Keratinocyte (primary cell): ENCODE results near the gene PID1. TPM values are rescaled to one million over a fixed set of nuclear protein-coding genes. Genes with fewer than 3 reads are reported as not detected.

Experiments
- DNase-seq: peaks from one replicate; pipeline ENCODE4 v3.0.0-alpha.2; 2011; ENCODE audit warnings: low read depth, missing footprints, low spot score
- FAIRE-seq: peaks from 2 replicates; lab custom pipeline; 2011; peaks lifted over from hg19 to GRCh38; lab: Jason Lieb, UNC
- H2AFZ ChIP-seq: 2 replicates; pipeline ENCODE4 v1.6.0; 2012; ENCODE audit warnings: low read length, control low read depth, inconsistent platforms; ENCODE audit not compliant: control insufficient read depth
- H3K27ac ChIP-seq: 2 replicates; pipeline ENCODE4 v1.5.1; 2011; ENCODE audit warnings: low read length; ENCODE audit not compliant: control insufficient read depth, insufficient read depth
- H3K27me3 ChIP-seq: 3 replicates; pipeline ENCODE4 v1.6.0; 2011; ENCODE audit warnings: low read length; ENCODE audit not compliant: control insufficient read depth, insufficient read depth; ENCODE audit errors: extremely low read depth
- H3K36me3 ChIP-seq, 2 experiments: 2 replicates in 1 of 2; 3 replicates in 1 of 2; pipeline ENCODE4 v1.5.1; 2011; ENCODE audit warnings: low read length in 2 of 2, mild to moderate bottlenecking in 1 of 2; ENCODE audit not compliant: control insufficient read depth in 2 of 2, insufficient read depth in 2 of 2; ENCODE audit errors: extremely low read depth in 1 of 2
- H3K4me1 ChIP-seq: 3 replicates; pipeline ENCODE4 v1.5.1; 2011; ENCODE audit warnings: low read length; ENCODE audit not compliant: control insufficient read depth, insufficient read depth; ENCODE audit errors: extremely low read depth
- H3K4me2 ChIP-seq: 3 replicates; pipeline ENCODE4 v1.6.0; 2011; ENCODE audit warnings: low read depth, low read length; ENCODE audit not compliant: control insufficient read depth, insufficient read depth; ENCODE audit errors: extremely low read depth
- H3K4me3 ChIP-seq, 3 experiments: fragments of 200-600 bp in 1 of 3; sonication (generic) in 1 of 3; 2 replicates in 2 of 3; 3 replicates in 1 of 3; pipeline ENCODE4 v1.5.1; 2011 to 2016; ENCODE audit warnings: low read length in 3 of 3, mild to moderate bottlenecking in 3 of 3, control low read depth in 2 of 3, inconsistent platforms in 1 of 3, low read depth in 1 of 3, mixed read lengths in 1 of 3, mixed run types in 1 of 3, moderate library complexity in 1 of 3; ENCODE audit not compliant: control insufficient read depth in 2 of 3, insufficient read depth in 2 of 3; ENCODE audit errors: extremely low read depth in 1 of 3
- H3K79me2 ChIP-seq: 2 replicates; pipeline ENCODE4 v1.6.0; 2012; ENCODE audit warnings: low read length; ENCODE audit not compliant: control insufficient read depth, insufficient read depth
- H3K9ac ChIP-seq: 3 replicates; pipeline ENCODE4 v1.6.0; 2011; ENCODE audit warnings: low read length; ENCODE audit not compliant: control insufficient read depth, insufficient read depth; ENCODE audit errors: extremely low read depth
- H3K9me1 ChIP-seq: 3 replicates; pipeline ENCODE4 v1.6.0; 2011; ENCODE audit warnings: low read length; ENCODE audit not compliant: control insufficient read depth, insufficient read depth; ENCODE audit errors: extremely low read depth
- H3K9me3 ChIP-seq: 2 replicates; pipeline ENCODE4 v1.5.1; 2012; ENCODE audit warnings: low read depth, low read length; ENCODE audit not compliant: control insufficient read depth
- H4K20me1 ChIP-seq: 3 replicates; pipeline ENCODE4 v1.6.0; 2011; ENCODE audit warnings: low read length; ENCODE audit not compliant: control insufficient read depth, insufficient read depth; ENCODE audit errors: extremely low read depth
- CTCF ChIP-seq, 3 experiments: IDR thresholded peaks in 1 of 3; conservative IDR thresholded peaks in 1 of 3; optimal IDR thresholded peaks in 1 of 3; 2 replicates in 2 of 3; 3 replicates in 1 of 3; pipeline versions ENCODE3 to v1.5.1; 2011; ENCODE audit warnings: low read length in 3 of 3, mild to moderate bottlenecking in 3 of 3, moderate library complexity in 2 of 3, control low read depth in 1 of 3, inconsistent platforms in 1 of 3; ENCODE audit not compliant: insufficient read depth in 2 of 3; ENCODE audit errors: extremely low read depth in 1 of 3
- EZH2 ChIP-seq: IDR thresholded peaks from one replicate; pipeline ENCODE4 v1.6.1; 2012; ENCODE audit warnings: inconsistent platforms, mild to moderate bottlenecking, low read length, moderate library complexity
- dilution Hi-C: fragments of 300-500 bp; cut with MboI; formaldehyde crosslinking; loops from one replicate; pipeline ENCODE4 v1.7.0; 2020; ENCODE audit warnings: low sequenced_read_pairs; ENCODE audit not compliant: extremely low pct_ligation_motif_present
- polyA plus RNA-seq, 5 experiments: library from polyadenylated mRNA; depleted of rRNA in 3 of 5; stranded (reverse) in 3 of 5; stranded (forward) in 1 of 5; unstranded in 1 of 5; fragments of >200 nt; gene quantifications; 1 replicate in 1 of 5; 2 replicates in 3 of 5; 3 replicates in 1 of 5; pipeline versions ENCODE4 v1.2.1 to v1.2.3, GENCODE V29; 2011 to 2012; ENCODE audit warnings: missing spikeins in 2 of 5, low read depth in 1 of 5, low replicate concordance in 1 of 5

Gene PID1
- polyA plus RNA-seq, 1 donor (not counting 4 experiments of a cell fraction or from before 2014, with no cell fraction given): 5.4 TPM

GRCh38 chr2:229111744-229112143 lies 159.3 kb downstream of the PID1 start:
- Histone ChIP-seq H3K27ac (no peak overlapping the region), H3K9me1 (no peaks in the 10 kb centered on the region), H3K36me3 (no peaks in the 10 kb centered on the region), H3K4me1 (no peaks in the 10 kb centered on the region), H3K9me3 (no peaks in the 10 kb centered on the region), H3K4me2 (no peak overlapping the region), H3K27me3 (no peaks in the 10 kb centered on the region), H3K4me3 (no peak overlapping the region), H3K9ac (no peak overlapping the region), H2AFZ (no peak overlapping the region), H4K20me1 (no peaks in the 10 kb centered on the region), H3K79me2 (no peaks in the 10 kb centered on the region)
- no peak for FAIRE-seq
- DNase-seq: no peak
- dilution Hi-C loops: no loop called here
- TF ChIP-seq CTCF (optimal IDR thresholded peaks at IDR 0.05 in 1 of 3, IDR thresholded peaks at IDR 0.05 in 1 of 3, conservative IDR thresholded peaks at IDR 0.05 in 1 of 3; ENCODE audit: extremely low read depth in 1 of 3, insufficient read depth in 2 of 3, low read length in 3 of 3) (no peak), EZH2 (no peak)

DNA sequence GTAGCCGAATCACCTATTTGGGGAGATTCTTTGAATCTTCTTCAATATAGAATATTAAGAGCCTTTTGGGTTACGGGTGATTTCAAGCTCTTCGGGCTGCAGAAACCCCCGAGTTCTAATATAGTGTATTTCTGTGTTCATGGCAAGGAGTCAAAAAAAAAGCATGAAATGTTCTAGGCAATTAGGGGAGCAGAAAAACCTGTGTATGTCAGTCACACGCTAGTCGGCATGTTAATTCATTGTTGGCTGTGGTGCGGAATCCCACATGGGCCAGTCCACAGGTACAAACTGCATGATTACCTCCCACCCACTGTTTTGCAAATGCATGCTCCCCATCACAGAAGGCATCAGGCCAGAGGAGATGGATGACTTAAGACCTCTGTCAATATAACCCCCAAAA lies 161.9 kb downstream of the PID1 start:
- TF ChIP-seq CTCF (optimal IDR thresholded peaks at IDR 0.05 in 1 of 3, IDR thresholded peaks at IDR 0.05 in 1 of 3, conservative IDR thresholded peaks at IDR 0.05 in 1 of 3; ENCODE audit: extremely low read depth in 1 of 3, insufficient read depth in 2 of 3, low read length in 3 of 3): no peak
- TF ChIP-seq EZH2: no peak
- dilution Hi-C loops: no loop called here
- H3K4me1 ChIP-seq: no peaks in the 10 kb centered on the region

More for the DNA sequence above, 161.9 kb downstream of the PID1 start:
- Histone ChIP-seq H3K27ac (no peak overlapping the region), H3K27me3 (no peaks in the 10 kb centered on the region), H2AFZ (no peak overlapping the region), H3K36me3 (no peaks in the 10 kb centered on the region), H3K9ac (no peak overlapping the region), H3K9me1 (no peaks in the 10 kb centered on the region), H3K79me2 (no peaks in the 10 kb centered on the region), H3K4me2 (no peak overlapping the region), H4K20me1 (no peaks in the 10 kb centered on the region), H3K9me3 (no peaks in the 10 kb centered on the region), H3K4me3 (no peak overlapping the region)
- no peak for FAIRE-seq
- DNase-seq: no peak
